Gastroesophageal sphincter (tissue), 3 donors: ENCODE measurements around the gene JAML.

Source experiments
- POLR2A ChIP-seq, 2 donors: fragments of 450-650 bp; IDR thresholded peaks; one replicate each; pipeline ENCODE4 v1.6.1; 2017; ENCODE audit warnings: antibody characterized with exemption in 2 of 2, mild to moderate bottlenecking in 2 of 2, moderate library complexity in 1 of 2
- TF ChIP-seq, protein P1 (sequence below), 4 experiments: fragments of 200-600 bp in 2 of 4; fragments of 450-650 bp in 2 of 4; sonication (generic) in 1 of 4; IDR thresholded peaks; one replicate each; pipeline ENCODE4 v1.5.1; 2017 to 2019; ENCODE audit warnings: antibody characterized with exemption in 4 of 4, mild to moderate bottlenecking in 2 of 4, moderate library complexity in 2 of 4

DNA sequence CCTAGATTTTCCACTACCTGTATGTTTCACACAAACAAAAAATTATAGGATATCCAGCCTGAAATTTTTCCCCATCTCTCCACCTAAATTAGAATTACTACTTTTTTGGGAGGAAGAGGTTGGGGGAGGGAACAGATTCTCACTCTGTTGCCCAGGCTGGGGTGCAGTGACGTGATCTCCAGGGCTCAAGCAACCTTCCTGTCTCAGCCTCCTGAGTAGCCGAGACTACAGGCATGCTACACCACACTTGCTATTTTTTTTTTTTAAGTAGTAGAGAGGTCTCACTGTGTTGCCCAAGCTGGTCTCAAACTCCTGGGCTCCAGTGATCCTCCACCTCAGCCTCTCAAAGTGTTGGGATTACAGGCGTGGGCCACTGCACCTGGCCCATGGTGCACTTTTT, 9.5 kb downstream of the JAML start:
- TF ChIP-seq POLR2A (IDR thresholded peaks at IDR 0.05), result no peak
- TF ChIP-seq, protein P1, sequence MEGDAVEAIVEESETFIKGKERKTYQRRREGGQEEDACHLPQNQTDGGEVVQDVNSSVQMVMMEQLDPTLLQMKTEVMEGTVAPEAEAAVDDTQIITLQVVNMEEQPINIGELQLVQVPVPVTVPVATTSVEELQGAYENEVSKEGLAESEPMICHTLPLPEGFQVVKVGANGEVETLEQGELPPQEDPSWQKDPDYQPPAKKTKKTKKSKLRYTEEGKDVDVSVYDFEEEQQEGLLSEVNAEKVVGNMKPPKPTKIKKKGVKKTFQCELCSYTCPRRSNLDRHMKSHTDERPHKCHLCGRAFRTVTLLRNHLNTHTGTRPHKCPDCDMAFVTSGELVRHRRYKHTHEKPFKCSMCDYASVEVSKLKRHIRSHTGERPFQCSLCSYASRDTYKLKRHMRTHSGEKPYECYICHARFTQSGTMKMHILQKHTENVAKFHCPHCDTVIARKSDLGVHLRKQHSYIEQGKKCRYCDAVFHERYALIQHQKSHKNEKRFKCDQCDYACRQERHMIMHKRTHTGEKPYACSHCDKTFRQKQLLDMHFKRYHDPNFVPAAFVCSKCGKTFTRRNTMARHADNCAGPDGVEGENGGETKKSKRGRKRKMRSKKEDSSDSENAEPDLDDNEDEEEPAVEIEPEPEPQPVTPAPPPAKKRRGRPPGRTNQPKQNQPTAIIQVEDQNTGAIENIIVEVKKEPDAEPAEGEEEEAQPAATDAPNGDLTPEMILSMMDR (IDR thresholded peaks at IDR 0.05), result no peak
